ENCODE results near the gene PRSS23.
"Not testable (repeated sequence)": the region's sequence is repeated elsewhere in the genome, so short reads cannot be mapped to it uniquely, and the experiment has no call there.

Gene PRSS23

DNA sequence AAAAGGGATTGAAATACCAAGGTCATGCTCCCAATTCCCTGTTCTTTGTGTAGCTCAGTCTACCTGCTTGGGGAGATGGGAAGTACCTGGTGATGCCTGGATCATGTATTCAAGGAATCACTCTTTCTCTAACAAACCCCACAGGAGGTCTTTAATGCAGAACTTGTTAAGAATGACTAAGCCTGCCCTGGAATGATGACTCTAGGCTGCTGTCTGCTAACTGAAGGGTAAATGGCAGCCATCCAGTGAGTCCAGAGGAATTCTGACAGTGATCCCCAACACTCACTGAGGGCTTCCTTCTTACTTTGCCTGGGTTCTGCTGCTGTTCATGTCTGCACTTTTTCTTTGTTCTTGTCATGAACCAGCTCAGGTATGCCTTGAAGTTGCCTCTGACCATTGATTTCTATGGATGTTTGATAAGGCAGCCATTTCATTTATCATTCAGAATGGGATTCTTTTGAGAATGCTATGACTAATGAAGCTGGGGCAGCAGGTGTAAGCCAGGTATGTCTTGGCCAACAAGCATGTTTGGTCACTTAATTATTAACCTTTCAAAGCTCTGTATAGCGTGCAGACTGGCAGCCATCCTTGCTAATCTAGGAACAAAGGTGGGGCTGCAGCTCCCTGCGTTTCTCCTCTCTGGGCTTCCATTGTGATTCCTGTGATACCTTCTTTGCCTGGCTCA is 11.4 kb downstream of the PRSS23 start:
- in situ Hi-C loops (cut with HindIII; ENCODE audit: low sequenced_read_pairs) = no loop called here

GRCh38 chr11:86812322-86812670 is 12.0 kb downstream of the PRSS23 start:
- in situ Hi-C loops (cut with HindIII; ENCODE audit: low sequenced_read_pairs) = no loop called here

- in situ Hi-C loops (cut with HindIII; ENCODE audit: low sequenced_read_pairs) = no loop called here
These were observed 12.6 kb downstream of the PRSS23 start for GRCh38 chr11:86812981-86813380.

DNA sequence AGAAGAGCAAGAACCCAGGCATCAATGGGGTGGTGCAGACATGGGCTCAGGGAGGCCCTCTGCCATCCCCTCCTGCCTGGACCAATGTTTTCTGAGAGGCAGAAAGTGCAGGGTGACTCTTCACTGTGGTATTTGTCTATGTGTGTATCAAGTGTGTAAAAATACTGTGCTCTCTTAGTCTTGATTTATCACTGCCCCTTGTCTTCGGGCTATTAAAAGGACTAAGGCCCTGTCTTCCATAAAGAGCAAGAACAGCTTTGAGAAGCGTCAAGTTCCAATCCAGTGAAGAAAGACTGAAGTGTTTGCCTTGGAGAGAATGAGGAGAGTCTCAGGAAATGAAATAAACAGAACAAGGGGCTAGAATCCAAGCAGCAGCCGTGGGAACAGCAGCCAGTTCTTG is 14.4 kb downstream of the PRSS23 start:
- in situ Hi-C loops (cut with HindIII; ENCODE audit: low sequenced_read_pairs) = no loop called here

DNA sequence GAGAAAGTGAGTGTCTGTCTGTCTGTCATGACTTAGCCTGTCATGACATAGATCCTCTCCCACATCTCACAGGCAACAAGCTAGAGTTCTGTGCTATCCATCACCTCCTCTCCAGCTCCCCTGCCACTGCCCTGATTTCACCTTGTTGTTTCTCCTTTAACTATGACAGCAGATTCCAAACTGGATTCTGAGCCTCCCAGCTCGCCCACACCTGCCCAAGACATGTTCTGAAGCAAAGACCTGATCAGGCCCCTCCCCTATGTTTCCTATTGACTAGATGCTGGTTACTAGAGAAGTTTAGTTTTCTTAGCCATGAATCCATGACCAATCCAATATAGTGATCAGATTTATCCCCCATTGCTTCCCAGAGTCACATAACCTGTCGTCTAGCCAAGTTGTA is 15.4 kb downstream of the PRSS23 start:
- in situ Hi-C loops (cut with HindIII; ENCODE audit: low sequenced_read_pairs) = no loop called here

GRCh38 chr11:86816251-86816726 is 15.9 kb downstream of the PRSS23 start:
- in situ Hi-C loops (cut with HindIII; ENCODE audit: low sequenced_read_pairs) = no loop called here

GRCh38 chr11:86818462-86819192 is 18.3 kb downstream of the PRSS23 start:
- in situ Hi-C loops (cut with HindIII; ENCODE audit: low sequenced_read_pairs) = no loop called here

GRCh38 chr11:86824139-86824538 is 23.8 kb downstream of the PRSS23 start:
- in situ Hi-C loops (cut with HindIII; ENCODE audit: low sequenced_read_pairs) = not testable (repeated sequence)

DNA sequence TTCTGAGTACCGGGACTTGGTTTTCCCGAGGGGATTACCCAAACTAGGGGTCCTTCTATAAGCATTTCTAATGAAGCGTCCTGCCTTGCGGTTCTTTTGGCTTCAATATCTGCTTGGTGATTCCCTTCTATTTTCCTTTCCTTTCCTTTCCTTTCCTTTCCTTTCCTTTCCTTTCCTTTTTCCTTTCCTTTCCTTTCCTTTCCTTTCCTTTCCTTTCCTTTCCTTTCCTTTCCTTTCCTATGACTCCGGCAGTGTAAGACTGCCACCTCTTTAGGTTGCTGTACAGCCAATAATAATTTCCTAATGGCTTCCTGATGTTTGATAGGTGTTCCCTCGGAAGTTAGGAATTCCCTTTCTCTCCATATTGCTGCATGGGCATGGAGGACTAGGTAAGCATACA is 34.0 kb downstream of the PRSS23 start:
- in situ Hi-C loops (cut with HindIII; ENCODE audit: low sequenced_read_pairs) = not testable (repeated sequence)

- in situ Hi-C loops (cut with HindIII; ENCODE audit: low sequenced_read_pairs) = not testable (repeated sequence)
These were observed 44.6 kb downstream of the PRSS23 start for GRCh38 chr11:86844762-86845508.

DNA sequence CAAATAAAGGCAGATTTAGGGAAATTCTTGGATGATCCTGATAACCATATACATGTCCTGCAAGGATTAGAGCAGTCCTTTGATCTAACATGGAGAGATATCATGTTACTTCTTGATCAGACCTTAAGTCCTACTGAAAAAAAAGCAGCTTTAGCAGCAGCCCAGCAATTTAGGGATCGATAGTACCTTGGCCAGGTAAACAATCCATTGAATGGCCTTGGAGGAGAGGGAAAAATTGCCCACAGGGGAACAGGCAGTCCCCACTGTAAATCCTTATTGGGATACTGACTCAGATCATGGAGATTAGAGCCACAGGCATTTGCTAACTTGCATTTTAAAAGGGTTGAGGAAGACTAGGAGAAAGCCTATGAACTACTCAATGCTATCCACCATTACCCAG is 47.8 kb downstream of the PRSS23 start:
- in situ Hi-C loops (cut with HindIII; ENCODE audit: low sequenced_read_pairs) = no loop called here

GRCh38 chr11:86849679-86850078 is 49.3 kb downstream of the PRSS23 start:
- in situ Hi-C loops (cut with HindIII; ENCODE audit: low sequenced_read_pairs) = no loop called here
